CD14-positive monocyte (primary cell): ENCODE data around the gene MOXD1. TPM values are rescaled to one million over a fixed set of nuclear protein-coding genes. Genes with fewer than 3 reads are reported as not detected.
"Not testable (repeated sequence)": the region's sequence is repeated elsewhere in the genome, so short reads cannot be mapped to it uniquely, and the experiment has no call there.

Experiments used
- DNase-seq, 3 donors: peaks; one replicate each; pipeline ENCODE4 v3.0.0-alpha.2; 2011 to 2022
- H2AFZ ChIP-seq: 2 replicates; pipeline ENCODE4 v1.6.0; 2012; ENCODE audit warnings: mild to moderate bottlenecking, low read depth, low read length, inconsistent platforms; ENCODE audit not compliant: insufficient read depth, poor library complexity, severe bottlenecking
- H3K27ac ChIP-seq, 2 donors: 1 replicate in 1 of 2; 2 replicates in 1 of 2; pipeline ENCODE4 v1.5.1; 2012 to 2013; ENCODE audit warnings: low read length in 2 of 2, control low read depth in 1 of 2, inconsistent platforms in 1 of 2, low read depth in 1 of 2, mild to moderate bottlenecking in 1 of 2
- H3K27me3 ChIP-seq, 2 donors: one replicate each; pipeline versions ENCODE4 v1.6.0 to v1.6.1; 2011 to 2013; ENCODE audit warnings: low read length in 2 of 2; ENCODE audit not compliant: control insufficient read depth in 2 of 2, insufficient read depth in 2 of 2
- H3K36me3 ChIP-seq, 2 donors: replicated peaks in 1 of 2; 1 replicate in 1 of 2; 2 replicates in 1 of 2; pipeline versions ENCODE4 v1.5.1 to v1.6.1; 2012 to 2013; ENCODE audit warnings: low read length in 2 of 2, control low read depth in 1 of 2, inconsistent platforms in 1 of 2, mild to moderate bottlenecking in 1 of 2; ENCODE audit not compliant: insufficient read depth in 2 of 2, control insufficient read depth in 1 of 2
- H3K4me1 ChIP-seq, 2 donors: 1 replicate in 1 of 2; 2 replicates in 1 of 2; pipeline versions ENCODE4 v1.5.1 to v1.6.1; 2012 to 2013; ENCODE audit warnings: low read length in 2 of 2, control low read depth in 1 of 2, inconsistent platforms in 1 of 2, mild to moderate bottlenecking in 1 of 2, moderate library complexity in 1 of 2; ENCODE audit not compliant: insufficient read depth in 2 of 2, control insufficient read depth in 1 of 2
- H3K4me2 ChIP-seq: replicated peaks from 2 replicates; pipeline ENCODE3; 2012; ENCODE audit warnings: low read length, moderate library complexity, mild to moderate bottlenecking; ENCODE audit not compliant: poor library complexity, severe bottlenecking; ENCODE audit errors: extremely low read depth
- H3K4me3 ChIP-seq, 3 experiments: fragments of 200-600 bp in 1 of 3; sonication (generic) in 1 of 3; replicated peaks in 1 of 3; 1 replicate in 2 of 3; 2 replicates in 1 of 3; pipeline ENCODE4 v1.5.1; 2011 to 2013; ENCODE audit warnings: low read length in 3 of 3, mild to moderate bottlenecking in 3 of 3, control low read depth in 2 of 3, low read depth in 2 of 3, inconsistent platforms in 1 of 3, moderate library complexity in 1 of 3
- H3K79me2 ChIP-seq: 2 replicates; pipeline ENCODE4 v1.6.0; 2012; ENCODE audit warnings: mild to moderate bottlenecking, control low read depth, inconsistent platforms, low read length, moderate library complexity; ENCODE audit not compliant: insufficient read depth
- H3K9ac ChIP-seq: 2 replicates; pipeline ENCODE4 v1.6.0; 2017; ENCODE audit warnings: low read length, mild to moderate bottlenecking; ENCODE audit not compliant: insufficient read depth, poor library complexity, severe bottlenecking
- H3K9me3 ChIP-seq, 2 donors: replicated peaks in 1 of 2; 1 replicate in 1 of 2; 2 replicates in 1 of 2; pipeline versions ENCODE4 v1.5.1 to v1.6.1; 2012 to 2013; ENCODE audit warnings: low read length in 2 of 2, control low read depth in 1 of 2; ENCODE audit not compliant: control insufficient read depth in 1 of 2, insufficient read depth in 1 of 2
- H4K20me1 ChIP-seq: 2 replicates; pipeline ENCODE4 v1.6.0; 2012; ENCODE audit warnings: mild to moderate bottlenecking, low read length, control low read depth, moderate library complexity; ENCODE audit not compliant: insufficient read depth
- H3K27ac Mint-ChIP-seq, 7 donors: one replicate each; pipeline ENCODE4 v1.8.0; 2020; ENCODE audit warnings: mild to moderate bottlenecking in 7 of 7, mixed read lengths in 7 of 7, moderate library complexity in 6 of 7, inconsistent platforms in 2 of 7
- H3K27me3 Mint-ChIP-seq, 3 donors: one replicate each; pipeline ENCODE4 v1.8.0; 2021 to 2022; ENCODE audit warnings: low read depth in 3 of 3, mild to moderate bottlenecking in 3 of 3, mixed read lengths in 3 of 3, moderate library complexity in 3 of 3, inconsistent platforms in 1 of 3
- H3K36me3 Mint-ChIP-seq, 2 donors: one replicate each; pipeline ENCODE4 v1.8.0; 2020; ENCODE audit warnings: mixed read lengths in 2 of 2, inconsistent platforms in 1 of 2, mild to moderate bottlenecking in 1 of 2
- H3K4me1 Mint-ChIP-seq: one replicate; pipeline ENCODE4 v1.8.0; 2020; ENCODE audit warnings: mild to moderate bottlenecking, mixed read lengths
- H3K4me3 Mint-ChIP-seq, 2 donors: one replicate each; pipeline ENCODE4 v1.8.0; 2020; ENCODE audit warnings: mild to moderate bottlenecking in 2 of 2, mixed read lengths in 2 of 2, moderate library complexity in 1 of 2
- H3K9me3 Mint-ChIP-seq, 7 donors: one replicate each; pipeline ENCODE4 v1.8.0; 2020 to 2022; ENCODE audit warnings: mixed read lengths in 7 of 7, mild to moderate bottlenecking in 6 of 7, moderate library complexity in 6 of 7, inconsistent platforms in 2 of 7
- WGBS: methylation state at CpG from one replicate; pipeline ENCODE4 v1.1.5; 2013; ENCODE audit warnings: missing lambda C conversion rate; ENCODE audit not compliant: insufficient coverage; 5-methylcytosine and 5-hydroxymethylcytosine counted together
- intact Hi-C, 2 donors: fragments of 100-400 bp; cut with micrococcal nuclease; formaldehyde crosslinking; loops; one replicate each; pipeline versions ENCODE4 v1.15.0 to v1.15.1; 2023
- polyA plus RNA-seq, 3 donors: library from polyadenylated mRNA; depleted of rRNA in 1 of 3; unstranded in 2 of 3; stranded (reverse) in 1 of 3; fragments of 300-500 nt in 2 of 3; fragments of >200 nt in 1 of 3; fragmentation: Illumina TruSeq in 2 of 3; gene quantifications; 1 replicate in 2 of 3; 2 replicates in 1 of 3; pipeline ENCODE4 v1.2.3, GENCODE V29; 2012 to 2021
- TF ChIP-seq, protein P1 (sequence below): fragments of 200-600 bp; IDR thresholded peaks from one replicate; pipeline ENCODE4 v1.8.0; 2022; ENCODE audit warnings: antibody characterized with exemption, mild to moderate bottlenecking

The MOXD1 gene
- polyA plus RNA-seq, 3 donors = not detected

DNA sequence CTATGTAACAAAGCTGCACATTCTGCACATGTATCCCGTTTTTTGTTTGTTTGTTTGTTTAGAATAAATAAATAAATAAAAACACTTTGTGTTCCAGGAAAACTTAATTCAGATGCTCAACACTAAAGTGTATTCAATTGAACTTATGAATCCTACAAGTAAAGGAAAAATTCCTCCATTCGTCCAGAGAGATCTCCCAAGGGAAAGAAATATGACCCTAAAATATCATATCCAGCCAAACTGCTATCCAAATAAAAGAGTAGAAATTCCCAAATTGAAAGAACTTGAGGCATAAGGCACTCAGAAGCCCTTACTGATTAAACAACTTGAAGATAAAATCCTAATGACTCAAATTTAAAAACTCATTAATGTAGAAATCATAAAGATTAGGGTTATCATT lies 90.4 kb downstream of the MOXD1 start:
- H3K27me3 ChIP-seq = no peaks in the 10 kb centered on the region
- Mint-ChIP-seq H3K4me3 (no peak overlapping the region), H3K4me1 (no peaks in the 10 kb centered on the region), H3K27ac (no peak overlapping the region), H3K27me3 (peaks cover 0 to 3% (median 0%) of the 10 kb centered on the region in 3 donors), H3K36me3 (no peaks in the 10 kb centered on the region), H3K9me3 (peaks cover 4 to 18% (median 11%) of the 10 kb centered on the region in 7 donors)
- H3K27ac ChIP-seq = no peak overlapping the region
- H3K36me3 ChIP-seq = no peaks in the 10 kb centered on the region
- intact Hi-C loops = no loop called here
- H4K20me1 ChIP-seq = no peaks in the 10 kb centered on the region
- no peak overlapping the region for H3K4me3 ChIP-seq
- H3K9me3 ChIP-seq = no peaks in the 10 kb centered on the region
- no peak overlapping the region for H3K9ac ChIP-seq
- no CpG with 5 or more reads among the region's 2 CpGs for WGBS
- H3K79me2 ChIP-seq = no peaks in the 10 kb centered on the region
- no peak overlapping the region for H2AFZ ChIP-seq
- TF ChIP-seq, protein P1, sequence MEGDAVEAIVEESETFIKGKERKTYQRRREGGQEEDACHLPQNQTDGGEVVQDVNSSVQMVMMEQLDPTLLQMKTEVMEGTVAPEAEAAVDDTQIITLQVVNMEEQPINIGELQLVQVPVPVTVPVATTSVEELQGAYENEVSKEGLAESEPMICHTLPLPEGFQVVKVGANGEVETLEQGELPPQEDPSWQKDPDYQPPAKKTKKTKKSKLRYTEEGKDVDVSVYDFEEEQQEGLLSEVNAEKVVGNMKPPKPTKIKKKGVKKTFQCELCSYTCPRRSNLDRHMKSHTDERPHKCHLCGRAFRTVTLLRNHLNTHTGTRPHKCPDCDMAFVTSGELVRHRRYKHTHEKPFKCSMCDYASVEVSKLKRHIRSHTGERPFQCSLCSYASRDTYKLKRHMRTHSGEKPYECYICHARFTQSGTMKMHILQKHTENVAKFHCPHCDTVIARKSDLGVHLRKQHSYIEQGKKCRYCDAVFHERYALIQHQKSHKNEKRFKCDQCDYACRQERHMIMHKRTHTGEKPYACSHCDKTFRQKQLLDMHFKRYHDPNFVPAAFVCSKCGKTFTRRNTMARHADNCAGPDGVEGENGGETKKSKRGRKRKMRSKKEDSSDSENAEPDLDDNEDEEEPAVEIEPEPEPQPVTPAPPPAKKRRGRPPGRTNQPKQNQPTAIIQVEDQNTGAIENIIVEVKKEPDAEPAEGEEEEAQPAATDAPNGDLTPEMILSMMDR = no peak
- no peaks in the 10 kb centered on the region for H3K4me1 ChIP-seq
- H3K4me2 ChIP-seq = no peak overlapping the region
- DNase-seq = no peak

GRCh38 chr6:132310151-132310550 lies 91.1 kb downstream of the MOXD1 start:
- H3K4me1 ChIP-seq, H3K4me1 Mint-ChIP-seq, H3K36me3 ChIP-seq, H3K27ac ChIP-seq, H2AFZ ChIP-seq, H3K79me2 ChIP-seq, intact Hi-C loops, H3K27me3 ChIP-seq, H3K36me3 Mint-ChIP-seq, H3K27ac Mint-ChIP-seq, H3K27me3 Mint-ChIP-seq, H4K20me1 ChIP-seq, H3K9ac ChIP-seq, H3K9me3 ChIP-seq, H3K4me3 Mint-ChIP-seq, DNase-seq, H3K4me2 ChIP-seq, H3K4me3 ChIP-seq: not testable (repeated sequence)
- WGBS = 80% methylated on average over 1 of the region's 4 CpGs
- H3K9me3 Mint-ChIP-seq = peaks cover 4 to 19% (median 11%) of the 10 kb centered on the region in 7 donors
